K562 (cell line): ENCODE results near the gene IP6K3. TPM values are rescaled to one million over a fixed set of nuclear protein-coding genes. Genes with fewer than 3 reads are reported as not detected.
A peak's percentile ranks its signal among the peaks of the same experiment; 100 is the strongest.

ENCODE experiments used
- ATAC-seq: fragments of 200-7000 bp; cut with Tn5 transposase; 3 replicates; pipeline ENCODE4 v1.9.1; 2020; ENCODE audit warnings: moderate library complexity
- BruUV-seq: library from RNA; stranded (reverse); fragments of 400-500 nt; replicated peaks from 2 replicates; lab custom pipeline; 2021; lab: Mats Ljungman, UMichigan
- CTCF ChIA-PET: fragments of 300-600 bp; formaldehyde crosslinking; extraction: SDS; loops from one replicate; lab custom pipeline; 2021; ENCODE audit warnings: low intra/inter-chr PET ratio; lab: Yijun Ruan, JAX
- POLR2A ChIA-PET: fragments of 300-600, 350-650 bp; sonication (Branson Sonifier 250); formaldehyde crosslinking; extraction: SDS; loops from one replicate; lab custom pipeline; 2021; ENCODE audit warnings: antibody characterized with exemption, inconsistent platforms; lab: Yijun Ruan, JAX
- DNase-seq, 4 experiments: peaks; one replicate each; pipeline versions ENCODE4 v3.0.0 to v3.0.0-alpha.2; 2011 to 2018; ENCODE audit warnings: low spot score in 3 of 4, mixed read lengths in 3 of 4; ENCODE audit errors: extremely low read depth in 1 of 4
- FAIRE-seq: peaks from 2 replicates; lab custom pipeline; 2011; peaks lifted over from hg19 to GRCh38; lab: Jason Lieb, UNC
- H2AFZ ChIP-seq: 2 replicates; pipeline ENCODE4 v1.6.0; 2011; ENCODE audit warnings: low read depth, low read length, control low read depth, inconsistent platforms
- H3K27ac ChIP-seq: fragments of 200-600 bp; 3 replicates; pipeline ENCODE4 v1.8.0; 2011; ENCODE audit warnings: low read depth, mild to moderate bottlenecking, control low read depth, inconsistent platforms, low read length, moderate library complexity, mixed read lengths; ENCODE audit errors: extremely low read depth
- H3K27me3 ChIP-seq, 2 experiments: fragments of 300-600 bp in 1 of 2; 2 replicates in 1 of 2; 3 replicates in 1 of 2; pipeline versions ENCODE4 v1.6.0 to v1.8.0; 2011; ENCODE audit warnings: inconsistent platforms in 2 of 2, low read length in 2 of 2, mild to moderate bottlenecking in 1 of 2, mixed read lengths in 1 of 2, moderate library complexity in 1 of 2; ENCODE audit not compliant: control insufficient read depth in 2 of 2, insufficient read depth in 2 of 2
- H3K36me3 ChIP-seq: fragments of 300-600 bp; 3 replicates; pipeline ENCODE4 v1.8.0; 2011; ENCODE audit warnings: mild to moderate bottlenecking, low read length, inconsistent platforms; ENCODE audit not compliant: control insufficient read depth, insufficient read depth
- H3K4me1 ChIP-seq, 2 experiments: fragments of 200-600 bp in 1 of 2; replicated peaks in 1 of 2; 2 replicates in 1 of 2; 3 replicates in 1 of 2; pipeline versions ENCODE4 v1.5.1 to v1.8.0; 2011; ENCODE audit warnings: inconsistent platforms in 2 of 2, low read length in 2 of 2, mild to moderate bottlenecking in 1 of 2, mixed read lengths in 1 of 2, moderate library complexity in 1 of 2; ENCODE audit not compliant: control insufficient read depth in 2 of 2, insufficient read depth in 2 of 2
- H3K4me2 ChIP-seq: 2 replicates; pipeline ENCODE4 v1.6.1; 2011; ENCODE audit warnings: low read length, control low read depth, inconsistent platforms, mixed read lengths; ENCODE audit not compliant: insufficient read depth
- H3K4me3 ChIP-seq: fragments of 200-600 bp; sonication (generic), shearing (Covaris generic); 2 replicates; pipeline ENCODE4 v1.5.1; 2016; ENCODE audit warnings: control low read depth, inconsistent platforms
- H3K79me2 ChIP-seq: fragments of 200-600 bp; 3 replicates; pipeline ENCODE4 v1.8.0; 2011; ENCODE audit warnings: low read length, inconsistent platforms; ENCODE audit not compliant: control insufficient read depth, insufficient read depth
- H3K9ac ChIP-seq, 2 experiments: 2 replicates each; pipeline versions ENCODE4 v1.6.0 to v1.6.1; 2011; ENCODE audit warnings: low read depth in 2 of 2, low read length in 2 of 2, control low read depth in 1 of 2, inconsistent platforms in 1 of 2, mild to moderate bottlenecking in 1 of 2, mixed read lengths in 1 of 2; ENCODE audit not compliant: insufficient read depth in 1 of 2
- H3K9me1 ChIP-seq: one replicate; pipeline ENCODE4 v1.6.0; 2011; ENCODE audit warnings: inconsistent platforms, mild to moderate bottlenecking, low read length, moderate library complexity; ENCODE audit not compliant: control insufficient read depth, insufficient read depth
- H3K9me3 ChIP-seq: replicated peaks from 2 replicates; pipeline ENCODE4 v1.5.1; 2011; ENCODE audit warnings: low read depth, low read length, inconsistent platforms; ENCODE audit not compliant: control insufficient read depth, insufficient read depth
- H4K20me1 ChIP-seq: replicated peaks from 2 replicates; pipeline ENCODE4 v1.6.1; 2011; ENCODE audit warnings: low read length, inconsistent platforms, mixed read lengths; ENCODE audit not compliant: control insufficient read depth, insufficient read depth
- BCOR ChIP-seq: fragments of 450-650 bp; IDR thresholded peaks from 2 replicates; pipeline ENCODE4 v1.6.1; 2016
- NELFE ChIP-seq: IDR thresholded peaks from 2 replicates; pipeline ENCODE4 v1.6.1; 2011; ENCODE audit warnings: mild to moderate bottlenecking; ENCODE audit not compliant: insufficient read depth, insufficient read length
- RBM25 ChIP-seq: fragments of 200-400 bp; formaldehyde crosslinking; IDR thresholded peaks from 2 replicates; pipeline ENCODE4 v1.6.1; 2018; ENCODE audit warnings: low read length, low read depth, moderate library complexity; ENCODE audit not compliant: severe bottlenecking
- WGBS: fragments of 100-300 bp; shearing (Covaris generic); methylation state at CpG from one replicate; pipeline ENCODE4 v1.1.6; 2016; ENCODE audit warnings: low coverage, mixed read lengths; ENCODE audit not compliant: insufficient coverage; ENCODE audit errors: missing lambda C conversion rate; 5-methylcytosine and 5-hydroxymethylcytosine counted together
- in situ Hi-C: fragments of 300-500 bp; cut with MboI; formaldehyde crosslinking; loops from 4 replicates; pipeline ENCODE4 v1.15.0; 2018; ENCODE audit warnings: inconsistent platforms, mixed read lengths
- intact Hi-C: fragments of 100-400 bp; cut with micrococcal nuclease; formaldehyde crosslinking; loops from 2 replicates; pipeline ENCODE4 v1.14.2; 2022
- polyA plus RNA-seq, 8 experiments: library from polyadenylated mRNA; depleted of rRNA in 4 of 8; stranded (reverse) in 5 of 8; unstranded in 3 of 8; fragments of >200 nt; fragmentation: Nextera tagmentation in 2 of 8; fragmentation: Illumina TruSeq in 1 of 8; extraction: Ambion mirVana in 2 of 8; extraction: Trizol in 1 of 8; gene quantifications; 2 replicates each; pipeline versions ENCODE4 v1.2.1 to v1.2.3, GENCODE V29; 2011 to 2014; ENCODE audit warnings: inconsistent platforms in 1 of 8, missing spikeins in 1 of 8
- total RNA-seq, 7 experiments: library from RNA; depleted of rRNA in 6 of 7; stranded (reverse); fragments of >200 nt in 6 of 7; fragmentation: Illumina TruSeq in 2 of 7; extraction: Trizol in 2 of 7; gene quantifications; 2 replicates each; pipeline versions ENCODE4 v1.2.1 to v1.2.3, GENCODE V29; 2011 to 2021; ENCODE audit warnings: low replicate concordance in 1 of 7
- TF ChIP-seq, protein P1 (sequence below), 3 experiments: IDR thresholded peaks in 2 of 3; conservative IDR thresholded peaks in 1 of 3; 2 replicates each; pipeline ENCODE4 v1.5.1; 2011 to 2012; ENCODE audit warnings: low read length in 3 of 3, mild to moderate bottlenecking in 3 of 3, control low read depth in 2 of 3, improper control_type of control experiment in 1 of 3, inconsistent platforms in 1 of 3, low read depth in 1 of 3, mixed read lengths in 1 of 3, moderate library complexity in 1 of 3; ENCODE audit not compliant: insufficient read depth in 2 of 3

Gene IP6K3
- total and polyA plus RNA-seq, 9 of the 15 experiments (the other 6 are each of a cell fraction or from before 2014, with no cell fraction given) = not detected

DNA sequence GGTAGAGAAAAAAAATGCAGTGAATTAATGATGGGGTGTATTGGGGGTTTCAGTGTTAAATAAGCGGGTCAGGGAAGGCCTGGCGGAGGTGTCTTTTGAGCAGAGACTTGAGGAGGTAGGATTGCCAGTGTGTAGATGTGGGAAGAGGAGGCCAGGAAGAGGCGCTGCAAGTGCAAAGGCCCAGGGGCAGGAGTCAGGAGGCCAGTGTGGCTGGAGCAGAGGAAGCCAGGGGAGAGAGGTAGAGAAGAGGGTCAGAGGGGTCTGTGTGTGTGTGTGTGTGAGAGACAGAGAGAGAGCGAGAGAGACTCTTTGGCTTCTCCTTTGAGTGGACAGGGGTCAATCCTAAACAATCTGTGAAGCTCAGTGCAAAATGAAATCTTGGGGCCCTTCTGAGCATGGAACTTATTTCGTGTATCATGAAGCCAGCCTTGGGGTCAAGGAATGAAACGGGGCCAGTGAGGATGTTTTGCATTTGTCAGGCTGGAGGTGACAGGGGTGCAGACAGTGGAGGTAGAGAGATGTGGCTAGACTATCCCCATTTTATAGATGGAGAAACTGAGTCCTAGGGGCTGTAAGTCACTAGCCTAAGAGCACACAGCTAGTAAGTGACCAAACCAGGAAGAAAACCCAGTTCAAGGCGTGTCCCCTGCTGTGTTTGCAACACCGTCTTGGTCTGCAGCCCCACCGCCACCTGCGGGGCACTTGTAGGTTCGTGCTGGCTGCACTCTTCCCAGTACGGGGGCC lies 9.7 kb upstream of the IP6K3 start:
- in situ Hi-C loops (no loop called here), intact Hi-C loops (no loop called here)
- ChIA-PET CTCF (no interaction called here), POLR2A (interaction anchor here (0.7 to 1.0 kb wide), 3 partner anchors 14 to 1359 kb away, joined by 3 to 4 read pairs (median 3); no protein-coding TSS in a partner anchor)
- no peaks in the 10 kb centered on the region for H3K79me2 ChIP-seq
- peaks cover 0 to 8% of the 10 kb centered on the region in 2 experiments; a peak in 2 of 5 replicates for H3K4me1 ChIP-seq
- no peaks in the 10 kb centered on the region for H3K36me3 ChIP-seq
- H3K27ac ChIP-seq = no peak overlapping the region
- 0 out of 2 replicates have a peak, but pooled peaks cover 3% of the 10 kb centered on the region for H4K20me1 ChIP-seq
- H3K4me2 ChIP-seq = no peak overlapping the region
- H3K9me1 ChIP-seq = peaks cover 3% of the 10 kb centered on the region
- ATAC-seq = peak; percentile 27; the same call in 2 of the 3 replicates
- peaks cover 37 to 62% of the 10 kb centered on the region in 2 experiments for H3K27me3 ChIP-seq
- no peak overlapping the region for H3K9ac ChIP-seq
- FAIRE-seq = no peak
- DNase-seq = no peak
- no peaks in the 10 kb centered on the region for H3K9me3 ChIP-seq
- TF ChIP-seq RBM25 (peak; percentile 64), NELFE (no peak), BCOR (0 out of 2 replicates have a peak, but pooled peaks have one; percentile 15)
- TF ChIP-seq, protein P1, sequence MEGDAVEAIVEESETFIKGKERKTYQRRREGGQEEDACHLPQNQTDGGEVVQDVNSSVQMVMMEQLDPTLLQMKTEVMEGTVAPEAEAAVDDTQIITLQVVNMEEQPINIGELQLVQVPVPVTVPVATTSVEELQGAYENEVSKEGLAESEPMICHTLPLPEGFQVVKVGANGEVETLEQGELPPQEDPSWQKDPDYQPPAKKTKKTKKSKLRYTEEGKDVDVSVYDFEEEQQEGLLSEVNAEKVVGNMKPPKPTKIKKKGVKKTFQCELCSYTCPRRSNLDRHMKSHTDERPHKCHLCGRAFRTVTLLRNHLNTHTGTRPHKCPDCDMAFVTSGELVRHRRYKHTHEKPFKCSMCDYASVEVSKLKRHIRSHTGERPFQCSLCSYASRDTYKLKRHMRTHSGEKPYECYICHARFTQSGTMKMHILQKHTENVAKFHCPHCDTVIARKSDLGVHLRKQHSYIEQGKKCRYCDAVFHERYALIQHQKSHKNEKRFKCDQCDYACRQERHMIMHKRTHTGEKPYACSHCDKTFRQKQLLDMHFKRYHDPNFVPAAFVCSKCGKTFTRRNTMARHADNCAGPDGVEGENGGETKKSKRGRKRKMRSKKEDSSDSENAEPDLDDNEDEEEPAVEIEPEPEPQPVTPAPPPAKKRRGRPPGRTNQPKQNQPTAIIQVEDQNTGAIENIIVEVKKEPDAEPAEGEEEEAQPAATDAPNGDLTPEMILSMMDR (IDR thresholded peaks at IDR 0.05 in 2 of 3, conservative IDR thresholded peaks at IDR 0.05 in 1 of 3; ENCODE audit: insufficient read depth in 2 of 3, low read depth in 1 of 3, low read length in 3 of 3) = 0 out of 6 replicates have a peak, but pooled peaks of 1 of the 3 experiments have one; percentile 2
- BruUV-seq = no TSS peak
- H3K4me3 ChIP-seq = no peak overlapping the region
- WGBS = 1% methylated on average over 12 of the region's 12 CpGs
- H2AFZ ChIP-seq = no peak overlapping the region
